Calu3 (cell line): Measurements from ENCODE around the gene SCN1B. TPM values are rescaled to one million over a fixed set of nuclear protein-coding genes. Genes with fewer than 3 reads are reported as not detected.
"Not testable (repeated sequence)": the region's sequence is repeated elsewhere in the genome, so short reads cannot be mapped to it uniquely, and the experiment has no call there.

Source experiments
- BruUV-seq: library from RNA; stranded (reverse); fragments of 400-500 nt; replicated peaks from 2 replicates; lab custom pipeline; 2021; lab: Mats Ljungman, UMichigan
- CTCF ChIA-PET: fragments of 300-600 bp; sonication (Branson Sonifier 250); formaldehyde crosslinking; loops from one replicate; lab custom pipeline; 2022; ENCODE audit warnings: antibody characterized with exemption; lab: Charles Lee
- DNase-seq: peaks from one replicate; pipeline ENCODE4 v3.0.0; 2022
- H3K27ac Mint-ChIP-seq: one replicate; pipeline ENCODE4 v1.8.0; 2022; ENCODE audit warnings: mixed read lengths; ENCODE audit not compliant: unreplicated experiment
- H3K27me3 Mint-ChIP-seq: one replicate; pipeline ENCODE4 v1.8.0; 2022; ENCODE audit warnings: mixed read lengths; ENCODE audit not compliant: unreplicated experiment
- H3K36me3 Mint-ChIP-seq: one replicate; pipeline ENCODE4 v1.8.0; 2022; ENCODE audit warnings: mild to moderate bottlenecking, moderate library complexity, mixed read lengths; ENCODE audit not compliant: insufficient read depth, unreplicated experiment
- H3K4me1 Mint-ChIP-seq: one replicate; pipeline ENCODE4 v1.8.0; 2022; ENCODE audit warnings: mild to moderate bottlenecking, low read depth, mixed read lengths; ENCODE audit not compliant: unreplicated experiment
- H3K4me3 Mint-ChIP-seq: one replicate; pipeline ENCODE4 v1.8.0; 2022; ENCODE audit warnings: mild to moderate bottlenecking, low read depth, moderate library complexity, mixed read lengths; ENCODE audit not compliant: unreplicated experiment
- H3K9me3 Mint-ChIP-seq: one replicate; pipeline ENCODE4 v1.8.0; 2022; ENCODE audit warnings: low read depth, mixed read lengths; ENCODE audit not compliant: unreplicated experiment
- intact Hi-C: fragments of 100-400 bp; cut with micrococcal nuclease; formaldehyde crosslinking; loops from one replicate; pipeline ENCODE4 v1.10.0; 2022; ENCODE audit not compliant: unreplicated experiment
- total RNA-seq: library from RNA; stranded (reverse); gene quantifications from 2 replicates; pipeline ENCODE4 v1.2.3, GENCODE V29; 2022
- TF ChIP-seq, protein P1 (sequence below): fragments of 200-600 bp; IDR thresholded peaks from one replicate; pipeline ENCODE4 v1.8.0; 2022; ENCODE audit warnings: antibody characterized with exemption; ENCODE audit not compliant: unreplicated experiment

Gene SCN1B
- total RNA-seq, 1 experiment from 2014 or later: 1.4 TPM

DNA sequence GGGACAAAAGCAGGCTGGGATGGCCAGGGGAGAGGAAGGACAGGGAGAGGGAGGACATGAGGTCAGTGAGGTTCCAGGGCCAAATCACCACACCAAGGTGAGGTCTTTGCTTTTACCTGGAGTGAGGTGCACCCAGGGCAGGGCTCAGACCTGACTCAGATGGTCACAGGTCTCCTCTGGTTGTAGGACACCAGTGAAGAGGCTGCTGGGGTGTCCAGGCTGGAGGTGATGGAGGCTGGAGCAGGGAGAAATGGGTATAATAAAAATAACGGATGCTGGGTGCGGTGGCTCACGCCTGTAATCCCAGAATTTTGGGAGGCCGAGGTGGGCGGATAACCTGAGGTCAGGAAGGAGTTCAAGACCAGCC lies 23.3 kb upstream of the SCN1B start:
- no peaks in the 10 kb centered on the region for H3K27me3 Mint-ChIP-seq
- CTCF ChIA-PET: interaction anchor here (0.5 to 2.0 kb wide), 6 partner anchors 11 to 135 kb away, joined by 3 to 22 read pairs (median 6); no protein-coding TSS in a partner anchor
- H3K4me3 Mint-ChIP-seq: peak overlapping the region; percentile 46
- H3K4me1 Mint-ChIP-seq: peaks cover 54% of the 10 kb centered on the region
- BruUV-seq: no TSS peak
- no peaks in the 10 kb centered on the region for H3K9me3 Mint-ChIP-seq
- no peak for DNase-seq
- H3K27ac Mint-ChIP-seq: peak overlapping the region; percentile 90
- TF ChIP-seq, protein P1, sequence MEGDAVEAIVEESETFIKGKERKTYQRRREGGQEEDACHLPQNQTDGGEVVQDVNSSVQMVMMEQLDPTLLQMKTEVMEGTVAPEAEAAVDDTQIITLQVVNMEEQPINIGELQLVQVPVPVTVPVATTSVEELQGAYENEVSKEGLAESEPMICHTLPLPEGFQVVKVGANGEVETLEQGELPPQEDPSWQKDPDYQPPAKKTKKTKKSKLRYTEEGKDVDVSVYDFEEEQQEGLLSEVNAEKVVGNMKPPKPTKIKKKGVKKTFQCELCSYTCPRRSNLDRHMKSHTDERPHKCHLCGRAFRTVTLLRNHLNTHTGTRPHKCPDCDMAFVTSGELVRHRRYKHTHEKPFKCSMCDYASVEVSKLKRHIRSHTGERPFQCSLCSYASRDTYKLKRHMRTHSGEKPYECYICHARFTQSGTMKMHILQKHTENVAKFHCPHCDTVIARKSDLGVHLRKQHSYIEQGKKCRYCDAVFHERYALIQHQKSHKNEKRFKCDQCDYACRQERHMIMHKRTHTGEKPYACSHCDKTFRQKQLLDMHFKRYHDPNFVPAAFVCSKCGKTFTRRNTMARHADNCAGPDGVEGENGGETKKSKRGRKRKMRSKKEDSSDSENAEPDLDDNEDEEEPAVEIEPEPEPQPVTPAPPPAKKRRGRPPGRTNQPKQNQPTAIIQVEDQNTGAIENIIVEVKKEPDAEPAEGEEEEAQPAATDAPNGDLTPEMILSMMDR: no peak
- peaks cover 60% of the 10 kb centered on the region for H3K36me3 Mint-ChIP-seq
- intact Hi-C loops: loop anchor here (10.0 kb wide), 1 partner anchor 82 kb away; the partner anchor contains the start of gene ZNF30

DNA sequence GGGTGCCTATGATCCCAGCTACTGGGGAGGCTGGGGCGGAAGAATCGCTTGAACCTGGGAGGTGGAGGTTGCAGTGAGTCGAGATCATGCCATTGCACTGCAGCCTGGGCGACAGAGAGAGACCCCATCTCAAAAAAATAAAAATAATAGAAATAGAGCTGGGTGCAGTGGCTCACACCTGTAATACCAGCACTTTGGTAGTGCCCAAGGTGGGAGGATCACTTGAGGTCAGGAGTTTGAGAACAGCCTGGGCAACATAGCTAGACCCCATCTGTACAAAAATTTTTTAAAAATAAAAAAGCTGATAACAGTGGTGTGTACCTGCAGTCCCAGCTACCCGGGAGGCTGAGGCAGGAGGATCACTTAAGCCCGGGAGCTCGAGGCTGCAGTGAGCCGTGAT lies 22.8 kb upstream of the SCN1B start:
- peaks cover 60% of the 10 kb centered on the region for H3K36me3 Mint-ChIP-seq
- DNase-seq, H3K27me3 Mint-ChIP-seq, H3K4me3 Mint-ChIP-seq, BruUV-seq, H3K9me3 Mint-ChIP-seq: not testable (repeated sequence)
- intact Hi-C loops: loop anchor here (10.0 kb wide), 1 partner anchor 83 kb away; the partner anchor contains the start of gene ZNF30
- CTCF ChIA-PET: interaction anchor here (1.9 to 2.0 kb wide), 2 partner anchors 12 to 34 kb away, joined by 7 to 22 read pairs; no protein-coding TSS in a partner anchor
- peaks cover 50% of the 10 kb centered on the region for H3K4me1 Mint-ChIP-seq
- H3K27ac Mint-ChIP-seq: peak overlapping the region; percentile 90

DNA sequence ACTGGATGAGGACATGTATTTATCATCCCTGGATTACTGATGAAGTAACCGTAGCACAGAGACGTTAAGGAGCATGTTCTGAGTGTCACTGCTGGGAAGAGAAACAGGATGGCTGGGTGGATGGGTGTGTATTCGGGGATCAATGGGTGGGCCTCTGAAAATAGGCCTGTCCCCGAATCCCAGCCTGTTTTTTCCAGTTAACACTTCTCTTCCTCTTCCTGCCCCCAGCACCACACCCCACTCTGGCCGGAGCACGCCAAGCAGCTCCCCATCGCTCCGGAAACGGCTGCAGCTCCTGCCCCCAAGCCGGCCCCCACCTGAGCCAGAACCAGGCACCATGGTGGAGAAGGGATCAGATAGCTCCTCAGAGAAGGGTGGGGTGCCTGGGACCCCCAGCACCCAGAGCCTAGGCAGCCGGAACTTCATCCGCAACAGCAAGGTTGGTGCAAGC lies 21.4 kb upstream of the SCN1B start:
- Mint-ChIP-seq H3K27ac (no peak overlapping the region), H3K36me3 (peaks cover 61% of the 10 kb centered on the region), H3K27me3 (no peaks in the 10 kb centered on the region), H3K9me3 (no peaks in the 10 kb centered on the region), H3K4me1 (peaks cover 48% of the 10 kb centered on the region), H3K4me3 (no peak overlapping the region)
- DNase-seq: no peak
- TF ChIP-seq, protein P1: no peak
- BruUV-seq: no TSS peak
- CTCF ChIA-PET: no interaction called here
- intact Hi-C loops: loop anchor here (10.0 kb wide), 1 partner anchor 84 kb away; the partner anchor contains the start of gene ZNF30

DNA sequence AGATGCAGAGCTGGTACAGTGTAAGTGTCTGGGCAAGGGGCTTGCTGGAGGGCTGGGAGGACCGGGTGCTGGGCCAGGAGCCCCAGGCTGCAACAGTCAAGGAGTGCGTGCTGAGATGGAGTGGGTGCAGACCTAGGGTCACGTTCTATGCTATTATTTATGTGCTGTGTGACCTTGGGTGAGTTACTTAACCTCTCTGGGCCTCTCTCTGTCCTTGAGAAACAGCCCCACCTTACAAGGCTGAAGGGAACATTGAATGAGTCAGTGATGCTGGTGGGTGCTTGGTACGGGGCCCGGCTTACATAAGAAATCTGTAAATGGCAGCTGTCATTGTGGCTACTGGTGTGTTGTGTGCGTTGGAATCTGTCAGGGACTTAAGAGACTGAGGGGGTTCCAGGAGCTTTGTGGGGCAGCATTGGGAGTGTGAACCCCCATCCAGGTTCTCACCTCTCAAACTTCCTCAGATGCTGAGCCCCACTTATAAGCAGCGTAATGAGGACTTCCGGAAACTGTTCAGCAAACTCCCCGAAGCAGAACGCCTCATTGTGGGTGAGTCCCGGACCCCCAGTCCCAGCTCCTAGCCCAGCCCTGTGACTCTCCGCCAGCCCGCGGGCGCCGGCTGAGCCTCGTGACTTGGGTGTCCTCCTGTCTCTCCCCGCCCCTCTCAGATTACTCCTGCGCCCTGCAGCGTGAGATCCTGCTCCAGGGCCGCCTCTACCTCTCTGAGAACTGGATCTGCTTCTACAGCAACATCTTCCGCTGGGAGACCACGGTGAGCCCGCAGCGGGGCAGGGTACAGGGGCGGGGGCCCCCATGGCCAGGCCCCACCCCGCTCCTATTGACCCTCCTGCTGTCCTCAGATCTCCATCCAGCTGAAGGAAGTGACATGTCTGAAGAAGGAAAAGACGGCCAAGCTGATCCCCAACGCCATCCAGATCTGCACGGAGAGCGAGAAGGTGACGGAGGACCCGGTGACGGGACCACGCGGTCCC lies 20.6 kb upstream of the SCN1B start:
- BruUV-seq: no TSS peak
- H3K9me3 Mint-ChIP-seq: no peaks in the 10 kb centered on the region
- H3K4me3 Mint-ChIP-seq: no peak overlapping the region
- peaks cover 63% of the 10 kb centered on the region for H3K36me3 Mint-ChIP-seq
- no peak for DNase-seq
- no peak overlapping the region for H3K27ac Mint-ChIP-seq
- no peaks in the 10 kb centered on the region for H3K27me3 Mint-ChIP-seq
- CTCF ChIA-PET: no interaction called here
- intact Hi-C loops: loop anchor here (10.0 kb wide), 1 partner anchor 85 kb away; the partner anchor contains the start of gene ZNF30
- TF ChIP-seq, protein P1: no peak
- peaks cover 41% of the 10 kb centered on the region for H3K4me1 Mint-ChIP-seq
